Mesendoderm (in vitro differentiated cells): ENCODE results near the gene TBX3.

Experiments used
- DNase-seq: peaks from one replicate; pipeline ENCODE4 v3.0.0; 2013
- H2AK5ac ChIP-seq: 2 replicates; pipeline ENCODE4 v1.6.1; 2013; ENCODE audit warnings: low read length, inconsistent platforms
- H2BK120ac ChIP-seq: 2 replicates; pipeline ENCODE4 v1.6.1; 2013; ENCODE audit warnings: low read depth, mild to moderate bottlenecking, low read length, moderate library complexity, mixed read lengths
- H2BK15ac ChIP-seq: replicated peaks from 2 replicates; pipeline ENCODE4 v1.6.1; 2013; ENCODE audit warnings: low read depth, mild to moderate bottlenecking, moderate library complexity
- H2BK5ac ChIP-seq: 2 replicates; pipeline ENCODE4 v1.6.1; 2013; ENCODE audit warnings: low read length, inconsistent platforms
- H3K18ac ChIP-seq: 2 replicates; pipeline ENCODE4 v1.6.1; 2013; ENCODE audit warnings: mild to moderate bottlenecking, low read length, mixed read lengths
- H3K23ac ChIP-seq: one replicate; pipeline ENCODE4 v1.6.1; 2013; ENCODE audit warnings: low read length
- H3K27ac ChIP-seq: 2 replicates; pipeline ENCODE4 v1.5.1; 2013; ENCODE audit warnings: low read depth, mild to moderate bottlenecking, inconsistent platforms, low read length, moderate library complexity
- H3K27me3 ChIP-seq: 2 replicates; pipeline ENCODE4 v1.6.1; 2013; ENCODE audit warnings: low read length, control low read depth, mild to moderate bottlenecking, inconsistent platforms; ENCODE audit not compliant: insufficient read depth, poor library complexity
- H3K36me3 ChIP-seq: 2 replicates; pipeline ENCODE4 v1.6.1; 2013; ENCODE audit warnings: low read length, inconsistent platforms; ENCODE audit not compliant: control insufficient read depth, insufficient read depth
- H3K4ac ChIP-seq: one replicate; pipeline ENCODE4 v1.6.1; 2013; ENCODE audit warnings: low read depth, mild to moderate bottlenecking, low read length, moderate library complexity
- H3K4me1 ChIP-seq: 2 replicates; pipeline ENCODE4 v1.6.1; 2013; ENCODE audit warnings: low read depth, low read length, inconsistent platforms; ENCODE audit not compliant: control insufficient read depth
- H3K4me2 ChIP-seq: 2 replicates; pipeline ENCODE4 v1.6.1; 2013; ENCODE audit warnings: low read length
- H3K4me3 ChIP-seq: 2 replicates; pipeline ENCODE4 v1.5.1; 2013; ENCODE audit warnings: mild to moderate bottlenecking, low read length
- H3K56ac ChIP-seq: one replicate; pipeline ENCODE4 v1.6.1; 2013; ENCODE audit warnings: low read length
- H3K79me1 ChIP-seq: 2 replicates; pipeline ENCODE4 v1.6.1; 2013; ENCODE audit warnings: low read length, inconsistent platforms
- H3K79me2 ChIP-seq: 2 replicates; pipeline ENCODE4 v1.6.1; 2013; ENCODE audit warnings: mild to moderate bottlenecking, low read length; ENCODE audit not compliant: control insufficient read depth, insufficient read depth
- H3K9ac ChIP-seq: 2 replicates; pipeline ENCODE4 v1.6.1; 2013; ENCODE audit warnings: low read length, inconsistent platforms
- H4K5ac ChIP-seq: one replicate; pipeline ENCODE4 v1.6.1; 2013; ENCODE audit warnings: low read length
- H4K8ac ChIP-seq: one replicate; pipeline ENCODE4 v1.6.1; 2013; ENCODE audit warnings: low read depth, mild to moderate bottlenecking, control low read depth, low read length, moderate library complexity
- WGBS: extraction: QIAGEN DNeasy Blood & Tissue Kit; methylation state at CpG from one replicate; pipeline ENCODE4 v1.1.7; 2013; ENCODE audit warnings: low lambda C conversion rate, missing lambda C conversion rate; ENCODE audit not compliant: insufficient coverage; ENCODE audit errors: extremely low coverage; 5-methylcytosine and 5-hydroxymethylcytosine counted together

TBX3 gene

DNA sequence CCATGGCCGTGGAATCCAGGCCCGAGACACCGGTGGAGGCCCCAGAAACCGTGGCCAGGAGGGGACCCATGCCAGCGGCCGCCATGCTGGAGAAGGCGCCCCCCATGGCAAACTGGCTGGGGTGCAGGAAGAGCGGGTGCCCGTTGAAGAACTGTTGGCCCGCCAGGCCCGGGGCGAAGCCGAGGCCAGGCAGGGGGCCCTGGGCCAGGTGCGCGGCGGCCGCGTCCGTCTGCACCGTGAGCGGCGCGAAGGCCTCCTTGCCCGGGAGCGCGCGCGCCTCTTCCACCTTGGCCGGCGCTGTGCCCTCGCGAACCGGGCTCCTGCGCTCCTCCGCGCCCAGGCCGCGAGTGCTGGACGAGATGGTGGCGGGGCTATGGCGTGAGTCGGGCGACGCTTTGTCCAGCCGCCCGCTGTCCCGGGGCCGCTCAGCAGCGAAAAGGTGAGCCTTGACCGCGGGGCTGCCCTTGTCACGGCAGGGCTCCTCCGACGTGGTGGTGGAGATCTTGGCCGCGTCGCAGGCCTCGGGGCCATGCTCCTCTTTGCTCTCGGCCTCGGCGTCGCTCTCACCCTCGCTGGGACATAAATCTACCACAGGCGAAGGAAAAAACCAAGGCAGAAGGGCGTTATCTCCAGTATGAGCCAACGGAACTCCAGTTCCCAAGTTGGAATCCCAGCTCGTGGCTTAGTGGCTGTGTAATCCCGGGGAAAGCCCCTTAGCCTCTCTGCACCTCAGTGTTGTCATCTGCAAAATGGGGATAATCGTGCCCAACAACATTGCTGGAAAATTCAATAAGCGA is 9.5 kb downstream of the TBX3 start:
- Histone ChIP-seq H3K79me1 (peaks cover 28% of the 10 kb centered on the region), H3K36me3 (peaks cover 30% of the 10 kb centered on the region), H3K27me3 (no peaks in the 10 kb centered on the region), H3K23ac (no peak overlapping the region), H3K4me2 (peak overlapping the region; percentile 5), H3K4me1 (peaks cover 24% of the 10 kb centered on the region), H3K27ac (peak overlapping the region; percentile 2), H4K5ac (no peak overlapping the region), H3K56ac (peak overlapping the region; percentile 79), H3K4me3 (no peak overlapping the region), H2AK5ac (no peak overlapping the region), H2BK5ac (no peak overlapping the region), H4K8ac (peak overlapping the region; percentile 7), H3K9ac (no peak overlapping the region), H3K18ac (peak overlapping the region; percentile 11), H2BK120ac (no peak overlapping the region), H3K79me2 (peaks cover 16% of the 10 kb centered on the region), H2BK15ac (no peak overlapping the region), H3K4ac (no peak overlapping the region)
- DNase-seq: peak; percentile 54
- WGBS: no CpG with 5 or more reads among the region's 70 CpGs

DNA sequence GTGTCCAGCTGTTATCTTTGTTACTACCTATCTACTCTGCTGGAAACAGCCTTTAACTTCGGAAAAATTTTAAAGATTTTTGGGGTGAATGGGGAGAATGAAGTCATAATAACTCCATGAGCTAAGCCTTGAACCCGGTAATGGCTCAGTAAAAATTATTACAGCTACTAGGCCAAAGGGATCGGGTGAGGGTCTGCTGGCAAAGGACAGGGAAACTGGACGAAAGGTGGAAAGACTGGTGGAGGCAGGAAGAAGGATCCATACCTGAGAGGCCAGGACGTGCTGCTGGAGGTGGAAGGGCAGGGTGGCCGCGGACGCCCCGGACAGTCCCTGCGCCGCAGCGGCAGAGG is 10.1 kb downstream of the TBX3 start:
- peak; percentile 16 for DNase-seq
- no peak overlapping the region for H3K9ac ChIP-seq
- peaks cover 10% of the 10 kb centered on the region for H3K79me2 ChIP-seq
- no peak overlapping the region for H2AK5ac ChIP-seq
- H3K23ac ChIP-seq: no peak overlapping the region
- H4K8ac ChIP-seq: no peak overlapping the region
- WGBS: no CpG with 5 or more reads among the region's 12 CpGs
- no peak overlapping the region for H3K18ac ChIP-seq
- H2BK5ac ChIP-seq: no peak overlapping the region
- H3K4me1 ChIP-seq: peaks cover 18% of the 10 kb centered on the region
- no peak overlapping the region for H2BK15ac ChIP-seq
- peaks cover 23% of the 10 kb centered on the region for H3K79me1 ChIP-seq
- H3K56ac ChIP-seq: peak overlapping the region; percentile 57
- H4K5ac ChIP-seq: no peak overlapping the region
- peak overlapping the region; percentile 5 for H3K4me2 ChIP-seq
- no peaks in the 10 kb centered on the region for H3K27me3 ChIP-seq
- H3K36me3 ChIP-seq: peaks cover 25% of the 10 kb centered on the region
- no peak overlapping the region for H3K4ac ChIP-seq
- no peak overlapping the region for H3K4me3 ChIP-seq
- H3K27ac ChIP-seq: peak overlapping the region; percentile 2
- no peak overlapping the region for H2BK120ac ChIP-seq

DNA sequence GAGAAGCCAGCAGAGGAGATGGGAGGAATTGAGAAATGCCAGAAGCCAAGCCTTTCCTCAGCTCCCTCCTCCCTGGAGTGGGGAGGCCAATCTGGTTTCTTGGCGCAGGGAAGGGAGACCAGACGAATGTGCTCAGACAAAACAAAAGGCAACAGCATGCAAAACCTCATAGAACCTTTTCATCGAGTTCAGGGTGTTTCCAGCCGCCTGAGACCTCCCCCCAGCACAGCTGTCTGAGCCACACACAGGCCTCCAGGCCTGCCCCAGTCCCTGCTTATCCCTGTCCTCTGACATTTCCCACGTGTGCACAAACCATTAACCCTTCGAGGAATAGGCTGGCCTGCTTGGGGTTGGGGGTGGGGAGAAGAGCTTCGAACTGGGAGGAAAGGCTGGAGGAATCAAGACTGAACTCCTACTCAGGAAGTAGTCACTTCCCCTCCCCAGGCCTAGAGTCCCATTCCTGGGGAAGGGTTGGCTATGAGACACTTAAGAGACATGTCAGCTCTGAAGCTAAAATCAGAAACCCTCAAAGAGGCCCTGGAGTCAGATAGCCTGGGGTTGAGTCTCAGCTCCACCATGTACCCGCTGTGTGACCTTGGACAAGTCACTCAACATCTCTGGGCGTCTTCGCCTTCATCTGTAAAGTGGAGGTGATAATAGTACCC is 10.7 kb downstream of the TBX3 start:
- Histone ChIP-seq H3K4ac (no peak overlapping the region), H3K23ac (no peak overlapping the region), H2AK5ac (no peak overlapping the region), H3K4me1 (peaks cover 16% of the 10 kb centered on the region), H3K4me3 (no peak overlapping the region), H3K9ac (peak overlapping the region; percentile 39), H3K79me2 (peaks cover 5% of the 10 kb centered on the region), H3K18ac (peak overlapping the region; percentile 4), H3K36me3 (peaks cover 21% of the 10 kb centered on the region), H3K27me3 (no peaks in the 10 kb centered on the region), H4K5ac (no peak overlapping the region), H3K56ac (peak overlapping the region; percentile 4), H4K8ac (no peak overlapping the region), H2BK15ac (no peak overlapping the region), H3K79me1 (peaks cover 17% of the 10 kb centered on the region), H2BK120ac (no peak overlapping the region), H2BK5ac (no peak overlapping the region), H3K27ac (peak overlapping the region; percentile 27), H3K4me2 (no peak overlapping the region)
- peak; percentile 89 for DNase-seq
- no CpG with 5 or more reads among the region's 10 CpGs for WGBS

DNA sequence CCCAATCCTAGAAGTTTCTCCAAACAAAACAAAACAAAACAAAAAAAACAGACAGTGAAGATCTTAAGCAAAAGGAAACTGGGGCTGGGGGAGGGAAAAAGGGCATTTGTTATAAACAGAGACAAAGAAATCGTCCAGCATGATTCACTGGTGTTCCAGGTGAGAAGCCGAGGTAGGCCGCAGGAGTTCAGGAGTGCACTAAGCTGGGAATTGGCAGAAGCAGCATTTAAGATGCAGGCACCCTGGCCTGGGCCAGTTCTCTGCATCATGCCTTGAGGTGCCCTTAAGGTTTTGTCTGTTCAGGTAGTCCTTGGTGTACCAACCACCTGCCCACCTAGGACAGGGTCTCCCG is 11.2 kb downstream of the TBX3 start:
- H3K4me2 ChIP-seq: no peak overlapping the region
- peaks cover 20% of the 10 kb centered on the region for H3K36me3 ChIP-seq
- H2BK5ac ChIP-seq: no peak overlapping the region
- peak overlapping the region; percentile 5 for H3K9ac ChIP-seq
- H3K27me3 ChIP-seq: no peaks in the 10 kb centered on the region
- no peak overlapping the region for H2AK5ac ChIP-seq
- H4K5ac ChIP-seq: no peak overlapping the region
- no CpG with 5 or more reads among the region's 4 CpGs for WGBS
- H3K18ac ChIP-seq: no peak overlapping the region
- H3K79me1 ChIP-seq: peaks cover 14% of the 10 kb centered on the region
- H3K4ac ChIP-seq: no peak overlapping the region
- no peak overlapping the region for H4K8ac ChIP-seq
- H3K4me1 ChIP-seq: peaks cover 16% of the 10 kb centered on the region
- no peak overlapping the region for H3K4me3 ChIP-seq
- peaks cover 1% of the 10 kb centered on the region for H3K79me2 ChIP-seq
- no peak overlapping the region for H3K23ac ChIP-seq
- no peak for DNase-seq
- no peak overlapping the region for H2BK15ac ChIP-seq
- peak overlapping the region; percentile 4 for H3K56ac ChIP-seq
- H3K27ac ChIP-seq: no peak overlapping the region
- H2BK120ac ChIP-seq: no peak overlapping the region

DNA sequence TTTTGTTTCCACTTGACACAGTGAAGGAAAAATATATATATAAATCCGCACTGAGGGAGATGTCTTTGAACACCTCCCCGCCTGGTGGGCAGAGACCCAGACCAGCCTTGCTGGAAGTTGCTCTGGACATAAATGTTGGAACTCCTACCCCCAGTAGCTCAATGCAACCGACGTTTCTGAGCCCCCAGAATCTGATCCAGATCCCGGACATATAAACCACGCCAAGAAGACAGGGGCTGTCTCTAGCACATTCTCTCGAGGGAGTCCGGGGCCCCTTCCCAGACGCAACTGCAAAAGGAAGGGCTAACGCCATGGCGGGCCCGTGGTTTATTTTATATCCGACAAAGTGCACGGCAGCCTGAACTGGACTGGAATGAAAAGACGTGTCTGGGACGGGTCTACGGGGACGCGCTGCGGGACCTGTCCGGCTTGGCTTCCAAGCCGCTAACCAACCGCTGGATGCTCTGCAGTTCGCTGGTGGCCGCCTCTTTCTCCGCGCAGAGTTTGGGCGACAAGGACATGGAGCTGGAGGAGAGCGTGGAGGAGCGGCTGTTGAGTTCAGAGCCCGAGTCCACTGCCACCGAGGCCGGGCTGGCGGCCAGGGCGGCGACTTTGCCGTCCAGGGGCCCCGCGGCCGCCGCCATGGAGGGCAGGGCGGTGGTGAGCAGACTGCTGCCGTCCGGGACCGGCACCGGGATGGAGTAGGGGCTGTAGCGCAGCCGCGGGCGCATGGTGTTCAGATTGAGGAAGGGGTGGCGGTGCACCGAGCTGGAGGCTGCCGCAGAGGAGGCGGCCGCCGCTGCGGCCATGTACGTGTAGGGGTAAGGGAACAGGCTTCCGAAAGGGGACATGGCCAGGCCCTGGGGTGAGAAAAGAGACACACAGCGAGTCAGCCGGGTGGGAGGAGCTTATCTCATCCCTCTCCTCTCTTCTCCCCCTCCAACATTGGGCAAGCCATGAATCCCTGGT is 12.2 kb downstream of the TBX3 start:
- Histone ChIP-seq H3K79me2 (no peaks in the 10 kb centered on the region), H2AK5ac (no peak overlapping the region), H2BK120ac (no peak overlapping the region), H2BK15ac (no peak overlapping the region), H4K8ac (no peak overlapping the region), H3K23ac (no peak overlapping the region), H3K27ac (no peak overlapping the region), H3K4ac (no peak overlapping the region), H4K5ac (no peak overlapping the region), H3K79me1 (peaks cover 14% of the 10 kb centered on the region), H3K4me3 (no peak overlapping the region), H3K4me2 (peak overlapping the region; percentile 26), H3K36me3 (peaks cover 18% of the 10 kb centered on the region), H3K4me1 (peaks cover 16% of the 10 kb centered on the region), H3K56ac (peak overlapping the region; percentile 86), H2BK5ac (no peak overlapping the region), H3K27me3 (no peaks in the 10 kb centered on the region), H3K9ac (peak overlapping the region; percentile 52), H3K18ac (peak overlapping the region; percentile 29)
- peak; percentile 81 for DNase-seq
- no CpG with 5 or more reads among the region's 61 CpGs for WGBS
